Epithelial cell of esophagus (primary cell): ENCODE measurements around the gene DYNLL2.
"Not testable (repeated sequence)": the region's sequence is repeated elsewhere in the genome, so short reads cannot be mapped to it uniquely, and the experiment has no call there.

Experiments used
- DNase-seq: peaks from one replicate; pipeline ENCODE4 v3.0.0; 2010; ENCODE audit warnings: low read depth
- H3K4me3 ChIP-seq: 2 replicates; pipeline ENCODE4 v1.5.1; 2011; ENCODE audit warnings: mild to moderate bottlenecking, low read length, control low read depth
- TF ChIP-seq, protein P1 (sequence below): IDR thresholded peaks from 2 replicates; pipeline ENCODE4 v1.5.1; 2011; ENCODE audit warnings: low read depth, mild to moderate bottlenecking, low read length, control low read depth, inconsistent platforms; ENCODE audit not compliant: insufficient read depth; ENCODE audit errors: missing control alignments

The DYNLL2 gene

GRCh38 chr17:58072862-58073261 is 10.4 kb upstream of the DYNLL2 start:
- TF ChIP-seq, protein P1, sequence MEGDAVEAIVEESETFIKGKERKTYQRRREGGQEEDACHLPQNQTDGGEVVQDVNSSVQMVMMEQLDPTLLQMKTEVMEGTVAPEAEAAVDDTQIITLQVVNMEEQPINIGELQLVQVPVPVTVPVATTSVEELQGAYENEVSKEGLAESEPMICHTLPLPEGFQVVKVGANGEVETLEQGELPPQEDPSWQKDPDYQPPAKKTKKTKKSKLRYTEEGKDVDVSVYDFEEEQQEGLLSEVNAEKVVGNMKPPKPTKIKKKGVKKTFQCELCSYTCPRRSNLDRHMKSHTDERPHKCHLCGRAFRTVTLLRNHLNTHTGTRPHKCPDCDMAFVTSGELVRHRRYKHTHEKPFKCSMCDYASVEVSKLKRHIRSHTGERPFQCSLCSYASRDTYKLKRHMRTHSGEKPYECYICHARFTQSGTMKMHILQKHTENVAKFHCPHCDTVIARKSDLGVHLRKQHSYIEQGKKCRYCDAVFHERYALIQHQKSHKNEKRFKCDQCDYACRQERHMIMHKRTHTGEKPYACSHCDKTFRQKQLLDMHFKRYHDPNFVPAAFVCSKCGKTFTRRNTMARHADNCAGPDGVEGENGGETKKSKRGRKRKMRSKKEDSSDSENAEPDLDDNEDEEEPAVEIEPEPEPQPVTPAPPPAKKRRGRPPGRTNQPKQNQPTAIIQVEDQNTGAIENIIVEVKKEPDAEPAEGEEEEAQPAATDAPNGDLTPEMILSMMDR, result no peak
- no peak for DNase-seq
- H3K4me3 ChIP-seq, result no peak overlapping the region

DNA sequence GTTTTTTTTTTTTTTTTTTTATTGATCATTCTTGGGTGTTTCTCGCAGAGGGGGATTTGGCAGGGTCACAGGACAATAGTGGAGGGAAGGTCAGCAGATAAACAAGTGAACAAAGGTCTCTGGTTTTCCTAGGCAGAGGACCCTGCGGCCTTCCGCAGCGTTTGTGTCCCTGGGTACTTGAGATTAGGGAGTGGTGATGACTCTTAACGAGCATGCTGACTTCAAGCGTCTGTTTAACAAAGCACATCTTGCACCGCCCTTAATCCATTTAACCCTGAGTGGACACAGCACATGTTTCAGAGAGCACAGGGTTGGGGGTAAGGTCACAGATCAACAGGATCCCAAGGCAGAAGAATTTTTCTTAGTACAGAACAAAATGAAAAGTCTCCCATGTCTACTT is 10.0 kb upstream of the DYNLL2 start:
- DNase-seq, H3K4me3 ChIP-seq: not testable (repeated sequence)

GRCh38 chr17:58074406-58074805 is 8.8 kb upstream of the DYNLL2 start:
- not testable (repeated sequence) for DNase-seq, H3K4me3 ChIP-seq

DNA sequence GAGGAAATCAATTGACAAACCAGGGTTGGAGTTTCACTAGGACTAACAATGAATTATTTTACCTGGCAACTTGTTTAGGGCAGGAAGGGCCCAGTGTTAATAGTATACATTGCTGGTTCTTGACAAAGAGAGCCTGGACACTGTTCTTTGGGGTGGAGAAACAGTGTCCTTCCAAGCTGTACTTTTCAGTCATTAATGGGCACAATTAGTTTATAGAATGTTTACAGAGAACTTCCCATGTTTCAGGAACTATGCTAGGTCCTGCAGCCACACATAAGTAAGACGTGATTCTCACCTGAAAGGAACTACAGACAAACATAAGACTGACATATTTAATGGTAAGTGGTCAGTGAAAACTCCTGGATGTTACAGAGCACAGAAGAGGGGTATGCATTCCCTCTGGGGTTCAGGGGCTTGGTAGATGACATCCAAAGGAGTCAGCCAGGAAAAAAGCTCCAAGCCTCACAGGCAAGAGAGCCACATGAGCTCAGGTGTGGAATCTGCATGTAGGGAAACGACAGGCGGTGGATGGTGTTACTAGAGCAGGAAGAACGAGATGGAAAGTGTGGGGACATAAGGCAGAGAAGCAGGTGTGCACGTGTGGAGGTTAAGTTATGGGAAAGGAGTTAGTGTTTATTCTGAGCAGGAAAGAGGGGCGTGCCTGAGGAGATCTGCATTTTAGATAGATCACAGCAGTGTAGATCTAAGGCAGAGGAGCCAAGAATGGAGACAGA is 3.8 kb upstream of the DYNLL2 start:
- H3K4me3 ChIP-seq, result no peak overlapping the region
- TF ChIP-seq, protein P1, result no peak
- DNase-seq, result no peak

- H3K4me3 ChIP-seq, result no peak overlapping the region
- DNase-seq, result no peak
- TF ChIP-seq, protein P1, result no peak
Observed at GRCh38 chr17:58081646-58082340, 1.4 kb upstream of the DYNLL2 start.

DNA sequence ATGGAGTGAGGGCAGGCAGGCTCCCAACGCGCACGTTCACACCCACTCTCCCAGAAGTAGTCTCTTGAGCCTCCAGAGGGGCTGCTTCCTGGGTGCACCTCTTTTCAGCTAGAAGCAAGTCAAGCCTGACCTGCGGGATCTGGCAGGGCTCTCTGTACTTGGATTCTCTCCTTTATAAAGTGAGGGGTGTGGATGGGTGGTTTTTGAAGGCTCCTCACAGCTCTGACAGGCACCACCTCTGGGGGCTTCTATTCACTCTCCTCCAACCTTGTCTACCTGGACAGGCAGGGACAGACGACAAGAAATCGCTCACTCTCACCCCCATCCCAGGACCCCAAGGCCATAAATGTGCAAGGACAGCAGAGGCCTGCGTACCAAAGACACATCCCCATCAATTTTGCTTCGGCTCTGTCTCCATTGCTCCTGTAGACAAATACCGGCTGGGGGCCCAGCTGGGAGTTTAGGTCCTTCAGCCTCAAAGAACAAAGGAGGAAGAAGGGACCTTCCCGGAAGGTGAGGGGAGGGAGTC is 814 bp upstream of the DYNLL2 start:
- no peak for DNase-seq
- no peak overlapping the region for H3K4me3 ChIP-seq
- TF ChIP-seq, protein P1, result no peak

DNA sequence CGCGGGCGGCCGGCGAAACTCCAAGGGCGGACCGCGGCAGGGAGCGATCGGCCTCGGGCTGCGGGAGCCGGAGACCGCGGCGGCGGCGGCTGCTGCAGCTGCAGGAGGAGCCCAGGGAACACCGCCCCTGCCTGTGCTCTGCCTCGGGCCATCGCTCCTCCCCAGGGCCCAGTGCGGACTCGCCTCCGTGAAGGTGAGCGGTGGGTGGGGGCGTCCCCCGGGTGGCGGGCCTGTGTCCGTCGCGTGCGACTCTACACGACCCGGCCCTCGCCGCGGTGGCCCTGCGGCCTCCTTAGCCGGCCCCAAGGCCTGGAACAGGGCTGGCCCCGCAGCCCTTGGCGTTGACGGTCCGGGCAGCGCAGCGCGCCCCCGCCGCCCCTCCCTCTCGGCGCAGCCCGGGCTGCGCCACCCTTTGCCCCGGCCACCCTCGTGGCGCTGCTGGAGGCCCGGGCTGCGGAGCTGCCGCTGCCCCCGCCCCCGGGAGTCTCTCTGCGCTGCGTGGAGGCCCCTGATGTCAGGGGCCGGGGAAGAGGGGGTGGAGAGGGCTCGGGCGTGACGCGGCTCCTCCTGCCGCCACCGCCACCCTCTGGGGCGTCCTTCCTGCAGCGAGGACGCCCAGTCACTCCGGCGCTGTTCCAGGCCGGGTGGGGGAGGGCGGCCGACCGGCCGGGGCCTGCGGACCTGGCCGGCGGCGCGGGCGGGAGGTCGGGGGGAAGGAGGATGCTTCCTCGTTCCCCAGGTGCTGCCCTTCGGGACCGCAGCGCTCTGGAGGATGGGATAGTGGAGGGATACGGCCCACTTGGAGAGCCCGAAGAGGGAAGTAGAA is 485 bp downstream of the DYNLL2 start:
- peak overlapping the region; percentile 87 for H3K4me3 ChIP-seq
- TF ChIP-seq, protein P1, result no peak
- peak; percentile 48 for DNase-seq
